WTC11 (cell line): ENCODE results near the gene GINS1. TPM values are rescaled to one million over a fixed set of nuclear protein-coding genes. Genes with fewer than 3 reads are reported as not detected.

Experiments used
- ATAC-seq: fragments of 200-7000 bp; cut with Tn5 transposase; 2 replicates; pipeline ENCODE4 v1.10.0; 2021; ENCODE audit warnings: mild to moderate bottlenecking, moderate library complexity
- CTCF ChIA-PET: fragments of 300-600 bp; sonication (Branson Sonifier 250); formaldehyde crosslinking; loops from one replicate; lab custom pipeline; 2021; ENCODE audit warnings: antibody characterized with exemption; lab: Charles Lee
- POLR2A ChIA-PET: fragments of 350-600 bp; sonication (Branson Sonifier 250); formaldehyde crosslinking; loops from one replicate; lab custom pipeline; 2021; ENCODE audit warnings: antibody characterized with exemption; lab: Charles Lee
- DNase-seq: peaks from one replicate; pipeline ENCODE4 v3.0.0; 2021; ENCODE audit warnings: low spot score
- H3K27ac Mint-ChIP-seq: 2 replicates; pipeline ENCODE4 v1.8.0; 2021; ENCODE audit warnings: mixed read lengths
- H3K27me3 Mint-ChIP-seq: 2 replicates; pipeline ENCODE4 v1.8.0; 2021; ENCODE audit warnings: low read depth, mild to moderate bottlenecking, moderate library complexity, mixed read lengths
- H3K36me3 Mint-ChIP-seq: 2 replicates; pipeline ENCODE4 v1.8.0; 2021; ENCODE audit warnings: mixed read lengths
- H3K4me1 Mint-ChIP-seq: 2 replicates; pipeline ENCODE4 v1.8.0; 2022; ENCODE audit warnings: mixed read lengths
- H3K4me3 Mint-ChIP-seq: 2 replicates; pipeline ENCODE4 v1.8.0; 2021; ENCODE audit warnings: mild to moderate bottlenecking, moderate library complexity, mixed read lengths
- H3K9me3 Mint-ChIP-seq: 2 replicates; pipeline ENCODE4 v1.8.0; 2021; ENCODE audit warnings: mixed read lengths
- ATF1 ChIP-seq: sonication (generic); formaldehyde crosslinking; IDR thresholded peaks from 2 replicates; pipeline ENCODE4 v1.8.1; 2023; ENCODE audit warnings: mild to moderate bottlenecking, moderate library complexity, missing genetic modification reagents
- ATF2 ChIP-seq: sonication (generic); formaldehyde crosslinking; IDR thresholded peaks from 2 replicates; pipeline ENCODE4 v1.8.1; 2022; ENCODE audit warnings: low read depth, missing genetic modification reagents, borderline replicate concordance
- ATF6 ChIP-seq: sonication (generic); formaldehyde crosslinking; IDR thresholded peaks from 2 replicates; pipeline ENCODE4 v1.8.1; 2023; ENCODE audit warnings: mild to moderate bottlenecking, missing genetic modification reagents
- E2F5 ChIP-seq: sonication (generic); formaldehyde crosslinking; IDR thresholded peaks from 2 replicates; pipeline ENCODE4 v1.8.1; 2022; ENCODE audit warnings: mild to moderate bottlenecking, moderate library complexity, missing genetic modification reagents
- EMX1 ChIP-seq: fragments of 250-450 bp; sonication (Bioruptor Pico); IDR thresholded peaks from 2 replicates; pipeline ENCODE4 v1.8.0; 2021; ENCODE audit warnings: mild to moderate bottlenecking
- ETV6 ChIP-seq: sonication (generic); formaldehyde crosslinking; IDR thresholded peaks from 2 replicates; pipeline ENCODE4 v1.8.1; 2022; ENCODE audit warnings: mild to moderate bottlenecking, missing genetic modification reagents
- FOXK1 ChIP-seq: sonication (generic); formaldehyde crosslinking; IDR thresholded peaks from 2 replicates; pipeline ENCODE4 v1.8.0; 2022; ENCODE audit warnings: mild to moderate bottlenecking, moderate library complexity, missing genetic modification reagents
- GRHL2 ChIP-seq: fragments of 250-450 bp; sonication (Bioruptor Pico); IDR thresholded peaks from 2 replicates; pipeline ENCODE4 v1.8.0; 2022; ENCODE audit warnings: mild to moderate bottlenecking, moderate library complexity; ENCODE audit not compliant: insufficient replicate concordance, severe bottlenecking
- IRF1 ChIP-seq: sonication (generic); formaldehyde crosslinking; IDR thresholded peaks from 2 replicates; pipeline ENCODE4 v1.8.0; 2023; ENCODE audit warnings: missing genetic modification reagents
- JAZF1 ChIP-seq: fragments of 250-450 bp; sonication (Bioruptor Pico); IDR thresholded peaks from 2 replicates; pipeline ENCODE4 v1.9.0; 2021; ENCODE audit warnings: moderate library complexity, mild to moderate bottlenecking, inconsistent platforms
- KAT7 ChIP-seq: sonication (generic); formaldehyde crosslinking; IDR thresholded peaks from 2 replicates; pipeline ENCODE4 v1.8.1; 2023; ENCODE audit warnings: missing genetic modification reagents, mild to moderate bottlenecking, borderline replicate concordance
- MXD4 ChIP-seq: fragments of 250-450 bp; sonication (Bioruptor Pico); IDR thresholded peaks from 2 replicates; pipeline ENCODE4 v1.8.0; 2021; ENCODE audit warnings: mild to moderate bottlenecking, moderate library complexity, borderline replicate concordance
- MYBL2 ChIP-seq: sonication (generic); formaldehyde crosslinking; IDR thresholded peaks from 2 replicates; pipeline ENCODE4 v1.8.1; 2023; ENCODE audit warnings: mild to moderate bottlenecking, moderate library complexity, missing genetic modification reagents
- NR1H2 ChIP-seq: sonication (generic); formaldehyde crosslinking; IDR thresholded peaks from 2 replicates; pipeline ENCODE4 v1.9.0; 2021; ENCODE audit warnings: mild to moderate bottlenecking, moderate library complexity, missing genetic modification reagents
- PREB ChIP-seq: sonication (generic); formaldehyde crosslinking; IDR thresholded peaks from 2 replicates; pipeline ENCODE4 v1.8.1; 2022; ENCODE audit warnings: mild to moderate bottlenecking, missing genetic modification reagents, moderate library complexity, borderline replicate concordance
- USF1 ChIP-seq: sonication (generic); formaldehyde crosslinking; IDR thresholded peaks from 2 replicates; pipeline ENCODE4 v1.8.0; 2022; ENCODE audit warnings: mild to moderate bottlenecking, missing genetic modification reagents
- ZNF121 ChIP-seq: sonication (generic); formaldehyde crosslinking; IDR thresholded peaks from 2 replicates; pipeline ENCODE4 v1.8.0; 2023; ENCODE audit warnings: missing genetic modification reagents
- ZNF138 ChIP-seq: sonication (generic); formaldehyde crosslinking; conservative IDR thresholded peaks from 2 replicates; pipeline ENCODE4 v1.8.1; 2022; ENCODE audit warnings: mild to moderate bottlenecking, moderate library complexity, missing genetic modification reagents
- ZNF425 ChIP-seq: fragments of 250-450 bp; sonication (Bioruptor Pico); conservative IDR thresholded peaks from 2 replicates; pipeline ENCODE4 v1.9.0; 2021; ENCODE audit warnings: mild to moderate bottlenecking
- ZNF512 ChIP-seq: sonication (generic); formaldehyde crosslinking; IDR thresholded peaks from 2 replicates; pipeline ENCODE4 v1.8.1; 2022; ENCODE audit warnings: missing genetic modification reagents, borderline replicate concordance
- total RNA-seq: library from RNA; stranded (reverse); gene quantifications from 3 replicates; pipeline ENCODE4 v1.2.3, GENCODE V29; 2021

GINS1 gene
- total RNA-seq, 1 experiment from 2014 or later = 70.4 TPM

- ATAC-seq = no peak
- Mint-ChIP-seq H3K27ac (0 out of 2 replicates have a peak overlapping the region, but pooled peaks have one; percentile 23), H3K4me3 (no peak overlapping the region), H3K9me3 (no peaks in the 10 kb centered on the region), H3K4me1 (no peaks in the 10 kb centered on the region), H3K36me3 (peaks cover 32% of the 10 kb centered on the region), H3K27me3 (no peaks in the 10 kb centered on the region; the same call in 1 of the 2 replicates)
- DNase-seq = no peak
- CTCF ChIA-PET = no interaction called here
- TF ChIP-seq ZNF121 (CRISPR knock-in tag) (no peak), PREB (no peak), ATF6 (CRISPR knock-in tag) (no peak), ETV6 (CRISPR knock-in tag) (no peak), IRF1 (CRISPR knock-in tag) (no peak)
- TF ChIP-seq, all 79 proteins: peak for 0
- POLR2A ChIA-PET = no interaction called here
These were observed 52.6 kb downstream of the GINS1 start for GRCh38 chr20:25459916-25460535.

- Mint-ChIP-seq H3K9me3 (no peaks in the 10 kb centered on the region), H3K4me3 (no peak overlapping the region), H3K36me3 (peaks cover 31% of the 10 kb centered on the region), H3K4me1 (no peaks in the 10 kb centered on the region), H3K27ac (no peak overlapping the region), H3K27me3 (no peaks in the 10 kb centered on the region; the same call in 1 of the 2 replicates)
- ChIA-PET POLR2A (no interaction called here), CTCF (no interaction called here)
- DNase-seq = no peak
- ATAC-seq = no peak
- TF ChIP-seq FOXK1 (CRISPR knock-in tag) (no peak), EMX1 (CRISPR knock-in tag) (no peak), USF1 (CRISPR knock-in tag) (no peak), MXD4 (CRISPR knock-in tag) (no peak), ATF2 (no peak), IRF1 (CRISPR knock-in tag) (no peak), NR1H2 (CRISPR knock-in tag) (no peak), ZNF425 (CRISPR knock-in tag) (no peak), GRHL2 (CRISPR knock-in tag) (no peak), ZNF138 (CRISPR knock-in tag) (no peak), MYBL2 (CRISPR knock-in tag) (no peak), E2F5 (CRISPR knock-in tag) (no peak), ATF1 (CRISPR knock-in tag) (no peak), KAT7 (CRISPR knock-in tag) (no peak), ZNF512 (CRISPR knock-in tag) (no peak), JAZF1 (CRISPR knock-in tag) (no peak)
These were observed 53.2 kb downstream of the GINS1 start for GRCh38 chr20:25460566-25461280.
